Astrocyte (in vitro differentiated cells and primary cell): ENCODE results near the gene MYH11. TPM values are rescaled to one million over a fixed set of nuclear protein-coding genes. Genes with fewer than 3 reads are reported as not detected.

Experiments used
- DNase-seq: peaks from one replicate; pipeline ENCODE4 v3.0.0-alpha.2; 2010; ENCODE audit warnings: low read depth
- FAIRE-seq: peaks from 2 replicates; lab custom pipeline; 2011; peaks lifted over from hg19 to GRCh38; lab: Jason Lieb, UNC
- H2AFZ ChIP-seq: 2 replicates; pipeline ENCODE4 v1.6.0; 2012; ENCODE audit warnings: low read depth, low read length, inconsistent platforms
- H3K27ac ChIP-seq: 2 replicates; pipeline ENCODE4 v1.5.1; 2011; ENCODE audit warnings: low read depth, low read length, inconsistent platforms
- H3K27me3 ChIP-seq: 2 replicates; pipeline ENCODE4 v1.6.0; 2011; ENCODE audit warnings: low read length, inconsistent platforms; ENCODE audit not compliant: insufficient read depth
- H3K36me3 ChIP-seq: 2 replicates; pipeline ENCODE4 v1.5.1; 2011; ENCODE audit warnings: low read length, inconsistent platforms; ENCODE audit not compliant: insufficient read depth
- H3K4me1 ChIP-seq: 2 replicates; pipeline ENCODE4 v1.5.1; 2011; ENCODE audit warnings: low read length, inconsistent platforms; ENCODE audit not compliant: insufficient read depth
- H3K4me2 ChIP-seq: 2 replicates; pipeline ENCODE4 v1.6.0; 2012; ENCODE audit warnings: low read length, inconsistent platforms
- H3K4me3 ChIP-seq: 2 replicates; pipeline ENCODE4 v1.5.1; 2011; ENCODE audit warnings: low read depth, mild to moderate bottlenecking, low read length, inconsistent platforms; ENCODE audit not compliant: insufficient read depth
- H3K79me2 ChIP-seq: 2 replicates; pipeline ENCODE4 v1.6.0; 2012; ENCODE audit warnings: mild to moderate bottlenecking, low read length, inconsistent platforms; ENCODE audit not compliant: insufficient read depth
- H3K9ac ChIP-seq: 2 replicates; pipeline ENCODE4 v1.6.0; 2012; ENCODE audit warnings: mild to moderate bottlenecking, low read length, inconsistent platforms
- H3K9me3 ChIP-seq: 2 replicates; pipeline ENCODE4 v1.5.1; 2012; ENCODE audit warnings: low read depth, mild to moderate bottlenecking, low read length, inconsistent platforms; ENCODE audit not compliant: insufficient read depth
- H4K20me1 ChIP-seq: 2 replicates; pipeline ENCODE4 v1.6.0; 2012; ENCODE audit warnings: low read length, inconsistent platforms; ENCODE audit not compliant: insufficient read depth
- H3K27ac Mint-ChIP-seq: one replicate; pipeline ENCODE4 v1.8.0; 2021; ENCODE audit warnings: mild to moderate bottlenecking, mixed read lengths; ENCODE audit not compliant: unreplicated experiment
- H3K27me3 Mint-ChIP-seq: one replicate; pipeline ENCODE4 v1.8.0; 2021; ENCODE audit warnings: low read depth, mixed read lengths; ENCODE audit not compliant: unreplicated experiment
- H3K36me3 Mint-ChIP-seq: one replicate; pipeline ENCODE4 v1.8.0; 2021; ENCODE audit warnings: low read depth, mixed read lengths; ENCODE audit not compliant: unreplicated experiment
- H3K4me1 Mint-ChIP-seq: one replicate; pipeline ENCODE4 v1.8.0; 2021; ENCODE audit warnings: low read depth, mixed read lengths; ENCODE audit not compliant: unreplicated experiment
- H3K4me3 Mint-ChIP-seq: one replicate; pipeline ENCODE4 v1.8.0; 2021; ENCODE audit warnings: mild to moderate bottlenecking, moderate library complexity, mixed read lengths; ENCODE audit not compliant: unreplicated experiment
- H3K9me3 Mint-ChIP-seq: one replicate; pipeline ENCODE4 v1.8.0; 2021; ENCODE audit warnings: mild to moderate bottlenecking, mixed read lengths; ENCODE audit not compliant: unreplicated experiment
- CTCF ChIP-seq: IDR thresholded peaks from 2 replicates; pipeline ENCODE4 v1.5.1; 2011; ENCODE audit warnings: low read depth, mild to moderate bottlenecking, inconsistent platforms, low read length, moderate library complexity; ENCODE audit not compliant: insufficient read depth
- EZH2 ChIP-seq: IDR thresholded peaks from 2 replicates; pipeline ENCODE4 v1.6.1; 2012; ENCODE audit warnings: mild to moderate bottlenecking, low read length, inconsistent platforms; ENCODE audit not compliant: insufficient read depth
- total RNA-seq: library from RNA; stranded (reverse); gene quantifications from 2 replicates; pipeline ENCODE4 v1.2.1, GENCODE V29; 2021

MYH11 gene
- total RNA-seq, 1 donor from 2014 or later = 1.0 TPM

GRCh38 chr16:15780805-15781204 lies 76.0 kb downstream of the MYH11 start:
- no peak overlapping the region for H3K4me3 Mint-ChIP-seq
- H3K27ac ChIP-seq = no peak overlapping the region

GRCh38 chr16:15779664-15780351 lies 77.0 kb downstream of the MYH11 start:
- H3K79me2 ChIP-seq = no peaks in the 10 kb centered on the region
- peaks cover 24% of the 10 kb centered on the region for H3K27me3 ChIP-seq
- no peak overlapping the region for H3K4me2 ChIP-seq
- Mint-ChIP-seq H3K27me3 (peaks cover 20% of the 10 kb centered on the region), H3K4me1 (no peaks in the 10 kb centered on the region), H3K9me3 (peaks cover 2% of the 10 kb centered on the region), H3K36me3 (no peaks in the 10 kb centered on the region), H3K4me3 (no peak overlapping the region), H3K27ac (no peak overlapping the region)
- H3K9me3 ChIP-seq = no peaks in the 10 kb centered on the region
- no peak overlapping the region for H3K4me3 ChIP-seq
- H3K36me3 ChIP-seq = no peaks in the 10 kb centered on the region
- no peak overlapping the region for H3K9ac ChIP-seq
- H3K27ac ChIP-seq = no peak overlapping the region
- no peaks in the 10 kb centered on the region for H3K4me1 ChIP-seq
- no peak overlapping the region for H2AFZ ChIP-seq
- FAIRE-seq (no peak), DNase-seq (no peak)
- no peaks in the 10 kb centered on the region for H4K20me1 ChIP-seq
- TF ChIP-seq CTCF (no peak), EZH2 (no peak)

More at GRCh38 chr16:15780805-15781204, 76.0 kb downstream of the MYH11 start:
- Histone ChIP-seq H3K9ac (no peak overlapping the region), H3K9me3 (no peaks in the 10 kb centered on the region), H4K20me1 (no peaks in the 10 kb centered on the region), H3K27me3 (peaks cover 22% of the 10 kb centered on the region), H3K4me1 (no peaks in the 10 kb centered on the region), H3K79me2 (no peaks in the 10 kb centered on the region), H3K36me3 (no peaks in the 10 kb centered on the region), H3K4me2 (no peak overlapping the region), H2AFZ (no peak overlapping the region), H3K4me3 (no peak overlapping the region)
- Mint-ChIP-seq H3K4me1 (no peaks in the 10 kb centered on the region), H3K27ac (no peak overlapping the region), H3K27me3 (peaks cover 19% of the 10 kb centered on the region), H3K9me3 (no peaks in the 10 kb centered on the region), H3K36me3 (peaks cover 2% of the 10 kb centered on the region)
- no peak for FAIRE-seq
- no peak for DNase-seq
- TF ChIP-seq EZH2 = no peak
- no peak for TF ChIP-seq CTCF

GRCh38 chr16:15778999-15779614 lies 77.7 kb downstream of the MYH11 start:
- Histone ChIP-seq H3K4me2 (no peak overlapping the region), H3K79me2 (no peaks in the 10 kb centered on the region), H3K27ac (no peak overlapping the region), H3K27me3 (peaks cover 25% of the 10 kb centered on the region), H3K4me3 (no peak overlapping the region), H4K20me1 (no peaks in the 10 kb centered on the region), H3K36me3 (no peaks in the 10 kb centered on the region), H2AFZ (no peak overlapping the region), H3K4me1 (no peaks in the 10 kb centered on the region), H3K9ac (no peak overlapping the region), H3K9me3 (no peaks in the 10 kb centered on the region)
- H3K36me3 Mint-ChIP-seq = no peaks in the 10 kb centered on the region
- H3K9me3 Mint-ChIP-seq = peaks cover 2% of the 10 kb centered on the region
- DNase-seq (no peak), FAIRE-seq (no peak)
- TF ChIP-seq CTCF (no peak), EZH2 (no peak)
- no peak overlapping the region for H3K27ac Mint-ChIP-seq
- H3K4me1 Mint-ChIP-seq = no peaks in the 10 kb centered on the region
- no peak overlapping the region for H3K4me3 Mint-ChIP-seq
- peaks cover 21% of the 10 kb centered on the region for H3K27me3 Mint-ChIP-seq
